GM12878 (cell line): Measurements from ENCODE around the gene RDM1. TPM values are rescaled to one million over a fixed set of nuclear protein-coding genes. Genes with fewer than 3 reads are reported as not detected.

Experiments
- ATAC-seq: fragments of 200-7000 bp; cut with Tn5 transposase; 3 replicates; pipeline ENCODE4 v1.9.1; 2020; ENCODE audit warnings: mild to moderate bottlenecking, moderate library complexity
- BruUV-seq: library from RNA; stranded (reverse); fragments of 400-500 nt; replicated peaks from 2 replicates; lab custom pipeline; 2021; lab: Mats Ljungman, UMichigan
- CTCF ChIA-PET: fragments of 300-600 bp; sonication (Branson Sonifier 250); formaldehyde crosslinking; extraction: SDS; loops from one replicate; lab custom pipeline; 2021; ENCODE audit warnings: inconsistent platforms; lab: Yijun Ruan, JAX
- POLR2A ChIA-PET: fragments of 350-600 bp; formaldehyde crosslinking; extraction: SDS; loops from one replicate; lab custom pipeline; 2021; ENCODE audit warnings: inconsistent platforms; lab: Charles Lee
- RAD21 ChIA-PET: fragments of 300-600 bp; sonication (Branson Sonifier 250); formaldehyde crosslinking; loops from one replicate; lab custom pipeline; 2023; ENCODE audit warnings: antibody characterized with exemption; ENCODE audit not compliant: unreplicated experiment; lab: Charles Lee
- SMC1A ChIA-PET: fragments of 300-600 bp; sonication (Branson Sonifier 250); formaldehyde crosslinking; loops from one replicate; lab custom pipeline; 2023; ENCODE audit not compliant: unreplicated experiment, uncharacterized antibody; lab: Charles Lee
- DNase-seq: peaks from one replicate; pipeline ENCODE4 v3.0.0-alpha.2; 2011; ENCODE audit warnings: low read depth, low spot score
- FAIRE-seq: peaks from 3 replicates; lab custom pipeline; 2011; peaks lifted over from hg19 to GRCh38; lab: Jason Lieb, UNC
- H2AFZ ChIP-seq: 2 replicates; pipeline ENCODE4 v1.6.0; 2011; ENCODE audit warnings: low read depth, low read length, control low read depth; ENCODE audit not compliant: control insufficient read depth
- H3K27ac ChIP-seq: 2 replicates; pipeline ENCODE4 v1.5.1; 2011; ENCODE audit warnings: control low read depth; ENCODE audit not compliant: control insufficient read depth, insufficient read depth
- H3K27me3 ChIP-seq, 2 experiments: replicated peaks in 1 of 2; 2 replicates each; pipeline versions ENCODE4 v1.6.0 to v1.6.1; 2011; ENCODE audit warnings: low read length in 1 of 2; ENCODE audit not compliant: control insufficient read depth in 2 of 2, insufficient read depth in 2 of 2
- H3K36me3 ChIP-seq, 2 experiments: 2 replicates each; pipeline ENCODE4 v1.5.1; 2011; ENCODE audit warnings: low read length in 1 of 2; ENCODE audit not compliant: control insufficient read depth in 2 of 2, insufficient read depth in 2 of 2
- H3K4me1 ChIP-seq: 2 replicates; pipeline ENCODE4 v1.6.1; 2011; ENCODE audit warnings: mild to moderate bottlenecking, low read length, moderate library complexity, mixed read lengths; ENCODE audit not compliant: control insufficient read depth, insufficient read depth
- H3K4me2 ChIP-seq: 2 replicates; pipeline ENCODE4 v1.6.0; 2011; ENCODE audit warnings: control low read depth; ENCODE audit not compliant: control insufficient read depth, insufficient read depth
- H3K4me3 ChIP-seq: fragments of 200-600 bp; sonication (generic); 2 replicates; pipeline ENCODE4 v1.5.1; 2016
- H3K79me2 ChIP-seq: 2 replicates; pipeline ENCODE4 v1.6.0; 2011; ENCODE audit warnings: low read length; ENCODE audit not compliant: control insufficient read depth, insufficient read depth
- H3K9ac ChIP-seq: 2 replicates; pipeline ENCODE4 v1.8.0; 2011; ENCODE audit warnings: low read length, control low read depth, mixed read lengths; ENCODE audit not compliant: control insufficient read depth, insufficient read depth
- H3K9me3 ChIP-seq: replicated peaks from 3 replicates; pipeline ENCODE4 v1.5.1; 2011; ENCODE audit warnings: mild to moderate bottlenecking, low read length; ENCODE audit not compliant: control insufficient read depth, insufficient read depth
- H4K20me1 ChIP-seq: 2 replicates; pipeline ENCODE4 v1.6.0; 2011; ENCODE audit not compliant: control insufficient read depth, insufficient read depth
- CHD4 ChIP-seq: fragments of 200-600 bp; sonication (generic); IDR thresholded peaks from 2 replicates; pipeline ENCODE4 v1.6.1; 2016; ENCODE audit warnings: mild to moderate bottlenecking
- IRF4 ChIP-seq: IDR thresholded peaks from 2 replicates; pipeline ENCODE4 v1.6.1; 2011; ENCODE audit warnings: low read depth, low read length
- MAX ChIP-seq: IDR thresholded peaks from 2 replicates; pipeline ENCODE4 v1.6.1; 2012; ENCODE audit warnings: low read depth, low read length, improper control_type of control experiment
- PML ChIP-seq: IDR thresholded peaks from 2 replicates; pipeline ENCODE4 v1.6.1; 2012; ENCODE audit warnings: low read length, inconsistent platforms
- POLR2AphosphoS5 ChIP-seq: IDR thresholded peaks from 2 replicates; pipeline ENCODE4 v1.6.1; 2011; ENCODE audit warnings: mild to moderate bottlenecking, low read length, inconsistent platforms
- RAD51 ChIP-seq: fragments of 450-650 bp; IDR thresholded peaks from 2 replicates; pipeline ENCODE4 v1.6.1; 2016; ENCODE audit warnings: moderate library complexity, mild to moderate bottlenecking, inconsistent platforms
- RCOR1 ChIP-seq: conservative IDR thresholded peaks from 2 replicates; pipeline ENCODE4 v1.6.1; 2012; ENCODE audit warnings: low read depth, low read length, improper control_type of control experiment
- RUNX3 ChIP-seq: IDR thresholded peaks from 2 replicates; pipeline ENCODE4 v1.6.1; 2012; ENCODE audit warnings: low read length, inconsistent platforms
- ZBED1 ChIP-seq: IDR thresholded peaks from 2 replicates; pipeline ENCODE4 v1.6.1; 2016; ENCODE audit warnings: borderline replicate concordance
- ZSCAN29 ChIP-seq: fragments of 450-650 bp; IDR thresholded peaks from 2 replicates; pipeline ENCODE4 v1.6.1; 2017; ENCODE audit warnings: mild to moderate bottlenecking, moderate library complexity
- WGBS: methylation state at CpG from one replicate; pipeline ENCODE4 v1.1.6; 2016; ENCODE audit warnings: low lambda C conversion rate; ENCODE audit not compliant: insufficient replicate concordance, insufficient coverage; ENCODE audit errors: missing lambda C conversion rate; 5-methylcytosine and 5-hydroxymethylcytosine counted together
- in situ Hi-C: fragments of 300-500 bp; cut with MboI; formaldehyde crosslinking; loops from 9 replicates; pipeline ENCODE4 v1.14.3; 2018; ENCODE audit warnings: mixed read lengths
- intact Hi-C: fragments of 100-400 bp; cut with micrococcal nuclease; formaldehyde crosslinking; loops from one replicate; pipeline ENCODE4 v1.14.2; 2022; ENCODE audit not compliant: unreplicated experiment
- polyA plus RNA-seq, 11 experiments: library from polyadenylated mRNA; depleted of rRNA in 4 of 11; unstranded in 6 of 11; stranded (reverse) in 5 of 11; fragments of >200 nt; fragmentation: Nextera tagmentation in 4 of 11; fragmentation: Illumina TruSeq in 1 of 11; extraction: Ambion mirVana in 4 of 11; extraction: Trizol in 1 of 11; gene quantifications; 1 replicate in 1 of 11; 2 replicates in 10 of 11; pipeline versions ENCODE4 v1.2.1 to v1.2.3, GENCODE V29; 2011 to 2016; ENCODE audit warnings: inconsistent platforms in 2 of 11, missing spikeins in 2 of 11, low read depth in 1 of 11
- total RNA-seq, 4 experiments: library from RNA; depleted of rRNA in 3 of 4; stranded (reverse); fragments of >200 nt in 3 of 4; fragmentation: Illumina TruSeq in 1 of 4; extraction: Trizol in 1 of 4; gene quantifications; 2 replicates each; pipeline versions ENCODE4 v1.2.1 to v1.2.3, GENCODE V29; 2013 to 2021

RDM1 gene
- total and polyA plus RNA-seq, 10 of the 15 experiments (the other 5 are each of a cell fraction or from before 2014, with no cell fraction given): 5.7 to 18.4 (median 10.7) TPM

- no peak overlapping the region for H3K4me3 ChIP-seq
- BruUV-seq: no TSS peak
- H3K4me2 ChIP-seq: no peak overlapping the region
- WGBS: 87% methylated on average over 3 of the region's 3 CpGs
- H3K27ac ChIP-seq: no peak overlapping the region
- in situ Hi-C loops: no loop called here
- no peak overlapping the region for H3K9ac ChIP-seq
- H4K20me1 ChIP-seq: no peaks in the 10 kb centered on the region
- H3K9me3 ChIP-seq: no peaks in the 10 kb centered on the region
- no peak for FAIRE-seq
- intact Hi-C loops: no loop called here
- H3K27me3 ChIP-seq: no peaks in the 10 kb centered on the region
- POLR2A ChIA-PET: interaction anchor here (1.3 kb wide), 1 partner anchor 12 kb away, joined by 4 read pairs; the partner anchor contains the start of gene RDM1
- TF ChIP-seq RAD51 (no peak), RCOR1 (no peak), RUNX3 (no peak), POLR2AphosphoS5 (no peak), PML (no peak), IRF4 (no peak), ZBED1 (no peak)
- TF ChIP-seq, all 136 proteins: peak for 0
- no peak for ATAC-seq
- Histone ChIP-seq H3K4me1 (no peaks in the 10 kb centered on the region), H3K36me3 (no peaks in the 10 kb centered on the region), H3K79me2 (no peaks in the 10 kb centered on the region), H2AFZ (no peak overlapping the region)
- ChIA-PET SMC1A (interaction anchor here (0.8 to 1.4 kb wide), 4 partner anchors 8 to 42 kb away, joined by 3 to 10 read pairs (median 4); partner anchors contain the start of gene RDM1), CTCF (interaction anchor here (0.6 to 1.1 kb wide), 2 partner anchors 69 to 240 kb away, joined by 3 read pairs; no protein-coding TSS in a partner anchor), RAD21 (no interaction called here)
- DNase-seq: no peak
These were observed 11.9 kb downstream of the RDM1 start for GRCh38 chr17:35918665-35919064.

GRCh38 chr17:35917519-35918213 lies 12.9 kb downstream of the RDM1 start:
- ATAC-seq (no peak), FAIRE-seq (no peak), DNase-seq (no peak)
- RAD21 ChIA-PET: no interaction called here
- Histone ChIP-seq H3K9me3 (no peaks in the 10 kb centered on the region), H3K79me2 (no peaks in the 10 kb centered on the region), H3K4me2 (no peak overlapping the region), H3K36me3 (no peaks in the 10 kb centered on the region), H2AFZ (no peak overlapping the region), H3K27ac (no peak overlapping the region), H3K27me3 (no peaks in the 10 kb centered on the region), H3K4me3 (no peak overlapping the region), H4K20me1 (no peaks in the 10 kb centered on the region), H3K4me1 (no peaks in the 10 kb centered on the region), H3K9ac (no peak overlapping the region)
- SMC1A ChIA-PET: no interaction called here
- 94% methylated on average over 28 of the region's 29 CpGs for WGBS
- intact Hi-C loops (no loop called here), in situ Hi-C loops (no loop called here)
- TF ChIP-seq CHD4 (no peak), ZSCAN29 (no peak), MAX (no peak)
- POLR2A ChIA-PET: no interaction called here
- CTCF ChIA-PET: interaction anchor here (0.7 to 1.7 kb wide), 2 partner anchors 16 to 22 kb away, joined by 5 read pairs; no protein-coding TSS in a partner anchor
- BruUV-seq: no TSS peak
